ENCODE results near the gene FARP1. TPM values are rescaled to one million over a fixed set of nuclear protein-coding genes. Genes with fewer than 3 reads are reported as not detected.

FARP1 gene, protein sequence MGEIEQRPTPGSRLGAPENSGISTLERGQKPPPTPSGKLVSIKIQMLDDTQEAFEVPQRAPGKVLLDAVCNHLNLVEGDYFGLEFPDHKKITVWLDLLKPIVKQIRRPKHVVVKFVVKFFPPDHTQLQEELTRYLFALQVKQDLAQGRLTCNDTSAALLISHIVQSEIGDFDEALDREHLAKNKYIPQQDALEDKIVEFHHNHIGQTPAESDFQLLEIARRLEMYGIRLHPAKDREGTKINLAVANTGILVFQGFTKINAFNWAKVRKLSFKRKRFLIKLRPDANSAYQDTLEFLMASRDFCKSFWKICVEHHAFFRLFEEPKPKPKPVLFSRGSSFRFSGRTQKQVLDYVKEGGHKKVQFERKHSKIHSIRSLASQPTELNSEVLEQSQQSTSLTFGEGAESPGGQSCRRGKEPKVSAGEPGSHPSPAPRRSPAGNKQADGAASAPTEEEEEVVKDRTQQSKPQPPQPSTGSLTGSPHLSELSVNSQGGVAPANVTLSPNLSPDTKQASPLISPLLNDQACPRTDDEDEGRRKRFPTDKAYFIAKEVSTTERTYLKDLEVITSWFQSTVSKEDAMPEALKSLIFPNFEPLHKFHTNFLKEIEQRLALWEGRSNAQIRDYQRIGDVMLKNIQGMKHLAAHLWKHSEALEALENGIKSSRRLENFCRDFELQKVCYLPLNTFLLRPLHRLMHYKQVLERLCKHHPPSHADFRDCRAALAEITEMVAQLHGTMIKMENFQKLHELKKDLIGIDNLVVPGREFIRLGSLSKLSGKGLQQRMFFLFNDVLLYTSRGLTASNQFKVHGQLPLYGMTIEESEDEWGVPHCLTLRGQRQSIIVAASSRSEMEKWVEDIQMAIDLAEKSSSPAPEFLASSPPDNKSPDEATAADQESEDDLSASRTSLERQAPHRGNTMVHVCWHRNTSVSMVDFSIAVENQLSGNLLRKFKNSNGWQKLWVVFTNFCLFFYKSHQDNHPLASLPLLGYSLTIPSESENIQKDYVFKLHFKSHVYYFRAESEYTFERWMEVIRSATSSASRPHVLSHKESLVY
- total RNA-seq: 75.4 and 103 TPM in 2 replicates

DNA sequence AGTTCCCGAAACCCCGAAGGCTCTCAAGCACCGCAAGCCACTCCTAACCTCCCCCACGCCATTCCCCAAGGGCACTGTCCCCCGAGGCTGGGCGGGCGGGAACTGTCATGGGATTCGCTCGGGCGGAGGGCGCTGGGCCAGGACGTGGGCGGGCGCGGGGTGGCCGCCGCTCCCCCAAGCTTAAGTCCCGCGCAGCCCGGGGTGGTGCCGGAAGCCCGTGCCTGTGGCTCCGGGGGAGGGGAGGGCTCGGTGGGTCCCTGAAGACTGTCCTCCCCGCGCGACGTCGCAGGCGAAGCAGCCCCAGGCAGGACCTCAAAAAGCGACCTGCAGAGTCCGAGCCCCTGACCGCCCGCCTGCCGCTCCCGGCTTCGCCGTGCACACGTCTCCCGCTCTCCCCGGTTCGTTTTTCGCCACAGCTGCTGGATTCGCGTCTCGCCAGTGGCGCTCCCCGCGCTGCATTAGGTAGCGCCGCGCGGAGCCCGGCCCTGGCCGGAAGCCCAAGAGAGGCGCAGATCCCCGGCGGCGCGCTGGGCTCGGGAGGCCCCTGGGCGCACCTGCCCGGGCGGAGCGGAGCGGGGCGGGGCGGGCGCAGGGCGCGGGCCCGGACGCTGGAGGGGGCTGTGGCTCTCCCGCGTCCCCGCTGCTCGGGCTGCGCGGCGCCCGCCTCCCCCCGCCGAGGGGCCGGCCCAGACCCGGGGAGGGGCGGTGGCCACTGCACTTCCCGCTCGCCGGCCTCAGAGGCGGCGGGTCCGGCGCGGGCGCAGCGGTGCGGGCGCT is at the start of gene FARP1:
Gene FARP1 (plus strand): TSS at position 715 of the 777 bp plus-strand sequence. CDS start 70,149 bp downstream, outside the sequence.

GRCh38 chr13:98176777-98177608 is 34.1 kb downstream of the FARP1 start, which contains the start of gene RNF113B:
RNF113B (minus strand) TSS chr13:98177269; CDS start chr13:98177236, 33 bp downstream.

Other genes with a start within 250 kb of the FARP1 start
- 102 and 149 TPM in 2 replicates for gene IPO5, start 189.4 kb upstream of the FARP1 start, total RNA-seq
- gene RNF113B, start 34.2 kb downstream of the FARP1 start, total RNA-seq: not detected in 2 replicates

Measured in mesangial cell (primary cell).